Activated B cell treated with CpG ODN at 0.5 μM for 24 hours (primary cell): ENCODE measurements around the gene HPS4. TPM values are rescaled to one million over a fixed set of nuclear protein-coding genes. Genes with fewer than 3 reads are reported as not detected.

Experiments
- ATAC-seq: fragments of 200-7000 bp; cut with Tn5 transposase; one replicate; pipeline ENCODE4 v1.10.0; 2021; ENCODE audit warnings: low read depth, mild to moderate bottlenecking, moderate library complexity
- CTCF ChIA-PET: fragments of 350-600 bp; sonication (Branson Sonifier 250); formaldehyde crosslinking; loops from one replicate; lab custom pipeline; 2021; ENCODE audit warnings: antibody characterized with exemption; lab: Charles Lee
- POLR2A ChIA-PET: fragments of 350-600 bp; sonication (Branson Sonifier 250); formaldehyde crosslinking; loops from one replicate; lab custom pipeline; 2021; ENCODE audit warnings: antibody characterized with exemption; lab: Charles Lee
- DNase-seq: peaks from one replicate; pipeline ENCODE4 v3.0.0; 2022
- H3K27ac Mint-ChIP-seq: one replicate; pipeline ENCODE4 v1.8.0; 2020; ENCODE audit warnings: mixed read lengths
- H3K27me3 Mint-ChIP-seq: one replicate; pipeline ENCODE4 v1.8.0; 2021; ENCODE audit warnings: mixed read lengths
- H3K36me3 Mint-ChIP-seq: one replicate; pipeline ENCODE4 v1.8.0; 2021; ENCODE audit warnings: low read depth, mixed read lengths
- H3K4me1 Mint-ChIP-seq: one replicate; pipeline ENCODE4 v1.8.0; 2021; ENCODE audit warnings: mixed read lengths
- H3K4me3 Mint-ChIP-seq: one replicate; pipeline ENCODE4 v1.8.0; 2020; ENCODE audit warnings: mild to moderate bottlenecking, mixed read lengths
- H3K9me3 Mint-ChIP-seq: one replicate; pipeline ENCODE4 v1.8.0; 2020; ENCODE audit warnings: mixed read lengths
- intact Hi-C: fragments of 100-400 bp; cut with micrococcal nuclease; formaldehyde crosslinking; loops from one replicate; pipeline ENCODE4 v1.15.1; 2024
- total RNA-seq: library from RNA; stranded (reverse); gene quantifications from 2 replicates; pipeline ENCODE4 v1.2.3, GENCODE V29; 2022
- TF ChIP-seq, protein P1 (sequence below): fragments of 200-600 bp; IDR thresholded peaks from one replicate; pipeline ENCODE4 v1.8.0; 2022; ENCODE audit warnings: antibody characterized with exemption, mild to moderate bottlenecking

The HPS4 gene
- total RNA-seq, 1 donor from 2014 or later, result 51.6 TPM

DNA sequence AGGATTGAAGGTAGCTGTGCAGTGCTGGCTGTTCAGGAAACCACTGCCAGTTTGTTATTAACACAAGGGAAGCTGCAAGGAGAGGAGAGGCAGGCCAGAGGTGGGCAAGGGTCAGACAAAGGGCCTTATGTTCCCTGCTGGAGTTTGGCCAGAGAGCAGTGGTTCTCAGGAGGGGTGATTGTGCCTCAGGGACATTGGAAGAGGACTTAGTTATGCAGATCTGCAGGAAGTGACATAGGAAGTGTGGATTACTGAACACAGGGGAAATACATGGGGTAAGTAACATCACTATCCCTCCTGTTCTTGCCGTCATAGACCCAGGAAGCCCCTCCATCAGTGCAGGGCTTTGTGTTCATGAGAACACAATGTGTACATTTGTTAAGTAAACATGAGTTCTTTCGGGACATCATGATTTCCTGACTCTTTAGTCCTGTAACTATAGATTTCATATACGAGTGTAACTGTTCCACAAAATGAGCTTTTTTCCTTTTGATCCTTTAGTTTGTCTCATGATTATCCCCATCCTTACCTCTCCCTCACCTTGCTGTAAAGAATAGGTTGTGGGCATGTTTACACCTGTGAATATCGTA, 6.0 kb upstream of the HPS4 start:
- peaks cover 73% of the 10 kb centered on the region for H3K36me3 Mint-ChIP-seq
- H3K4me3 Mint-ChIP-seq, result no peak overlapping the region
- ATAC-seq, result no peak
- no peaks in the 10 kb centered on the region for H3K9me3 Mint-ChIP-seq
- CTCF ChIA-PET, result no interaction called here
- no peaks in the 10 kb centered on the region for H3K27me3 Mint-ChIP-seq
- intact Hi-C loops, result no loop called here
- TF ChIP-seq, protein P1, sequence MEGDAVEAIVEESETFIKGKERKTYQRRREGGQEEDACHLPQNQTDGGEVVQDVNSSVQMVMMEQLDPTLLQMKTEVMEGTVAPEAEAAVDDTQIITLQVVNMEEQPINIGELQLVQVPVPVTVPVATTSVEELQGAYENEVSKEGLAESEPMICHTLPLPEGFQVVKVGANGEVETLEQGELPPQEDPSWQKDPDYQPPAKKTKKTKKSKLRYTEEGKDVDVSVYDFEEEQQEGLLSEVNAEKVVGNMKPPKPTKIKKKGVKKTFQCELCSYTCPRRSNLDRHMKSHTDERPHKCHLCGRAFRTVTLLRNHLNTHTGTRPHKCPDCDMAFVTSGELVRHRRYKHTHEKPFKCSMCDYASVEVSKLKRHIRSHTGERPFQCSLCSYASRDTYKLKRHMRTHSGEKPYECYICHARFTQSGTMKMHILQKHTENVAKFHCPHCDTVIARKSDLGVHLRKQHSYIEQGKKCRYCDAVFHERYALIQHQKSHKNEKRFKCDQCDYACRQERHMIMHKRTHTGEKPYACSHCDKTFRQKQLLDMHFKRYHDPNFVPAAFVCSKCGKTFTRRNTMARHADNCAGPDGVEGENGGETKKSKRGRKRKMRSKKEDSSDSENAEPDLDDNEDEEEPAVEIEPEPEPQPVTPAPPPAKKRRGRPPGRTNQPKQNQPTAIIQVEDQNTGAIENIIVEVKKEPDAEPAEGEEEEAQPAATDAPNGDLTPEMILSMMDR, result no peak
- H3K27ac Mint-ChIP-seq, result peak overlapping the region; percentile 68
- POLR2A ChIA-PET, result no interaction called here
- DNase-seq, result no peak
- peaks cover 16% of the 10 kb centered on the region for H3K4me1 Mint-ChIP-seq

DNA sequence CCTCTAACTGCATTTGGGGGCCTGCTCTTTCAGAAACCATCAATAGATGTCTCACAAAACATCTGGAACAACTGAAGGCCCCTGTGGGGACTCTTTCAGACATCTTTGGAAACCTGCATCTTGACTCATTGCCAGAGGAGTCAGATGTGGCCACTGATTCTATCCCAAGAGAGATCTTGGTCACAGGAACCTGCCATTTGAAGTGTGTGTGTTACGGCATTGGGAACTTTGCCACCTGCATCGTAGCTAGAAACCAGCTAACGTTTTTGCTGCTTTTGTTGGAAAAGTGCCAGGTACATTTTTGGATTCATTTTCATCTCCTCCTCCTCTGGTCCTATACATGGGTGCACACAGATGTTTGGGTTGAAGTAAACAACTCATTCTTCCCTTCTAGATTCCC, 4.4 kb upstream of the HPS4 start:
- TF ChIP-seq, protein P1, result no peak
- Mint-ChIP-seq H3K36me3 (peaks cover 62% of the 10 kb centered on the region), H3K4me3 (no peak overlapping the region), H3K9me3 (no peaks in the 10 kb centered on the region), H3K27me3 (no peaks in the 10 kb centered on the region), H3K4me1 (peaks cover 26% of the 10 kb centered on the region), H3K27ac (no peak overlapping the region)
- ATAC-seq (no peak), DNase-seq (no peak)
- CTCF ChIA-PET, result no interaction called here
- intact Hi-C loops, result no loop called here
- POLR2A ChIA-PET, result no interaction called here

DNA sequence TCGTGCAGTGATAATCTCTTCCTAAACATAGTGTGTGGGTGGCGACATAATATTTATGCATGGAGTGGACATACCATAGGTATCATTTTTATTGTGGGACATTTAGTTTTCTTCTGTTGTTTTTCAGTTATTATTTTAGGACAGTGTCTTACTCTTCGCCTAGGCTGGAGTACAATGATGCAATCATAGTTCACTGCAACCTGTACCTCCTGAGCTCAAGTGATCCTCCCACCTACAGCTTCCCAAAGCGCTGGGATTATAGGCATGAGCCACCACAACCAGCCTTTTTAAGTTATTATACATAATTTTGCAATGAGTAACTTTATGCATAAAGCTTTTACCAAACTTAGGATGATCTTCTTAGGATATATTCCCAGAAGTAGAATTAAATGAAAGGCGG, 2.8 kb upstream of the HPS4 start:
- intact Hi-C loops, result no loop called here
- ATAC-seq, result no peak
- Mint-ChIP-seq H3K27me3 (no peaks in the 10 kb centered on the region), H3K4me3 (no peak overlapping the region), H3K27ac (no peak overlapping the region), H3K4me1 (peaks cover 42% of the 10 kb centered on the region), H3K9me3 (no peaks in the 10 kb centered on the region), H3K36me3 (peaks cover 49% of the 10 kb centered on the region)
- ChIA-PET POLR2A (interaction anchor here (0.6 kb wide), 1 partner anchor 14 kb away, joined by 3 read pairs; no protein-coding TSS in a partner anchor), CTCF (no interaction called here)
- TF ChIP-seq, protein P1, result no peak
- DNase-seq, result no peak

DNA sequence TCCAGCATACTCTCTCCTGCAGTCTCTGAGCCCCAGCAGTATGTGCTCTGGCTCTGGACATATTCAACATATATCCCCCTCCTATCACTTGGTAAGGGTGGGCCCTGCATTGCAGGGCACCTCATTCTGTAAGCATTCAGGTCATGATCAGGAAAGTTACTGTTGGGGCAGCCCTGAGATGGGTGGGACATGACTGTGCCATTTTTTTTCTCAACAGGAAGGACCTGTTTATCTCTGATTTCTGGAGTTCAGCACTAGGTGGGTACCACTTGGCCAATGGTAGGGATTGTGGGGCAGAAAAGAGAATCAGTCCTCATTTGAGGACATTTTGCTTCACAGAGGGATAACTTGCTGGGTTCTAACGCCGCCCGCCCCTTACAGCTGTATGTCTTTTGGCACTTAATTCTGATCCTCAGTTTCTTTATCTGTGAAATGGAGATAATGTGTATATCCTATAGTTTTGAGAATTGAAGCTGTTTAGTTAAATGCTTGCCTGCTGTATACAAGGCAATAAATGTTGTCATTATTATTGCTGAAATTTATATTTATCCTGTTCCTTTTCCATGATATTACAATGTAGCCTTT, 2.3 kb upstream of the HPS4 start:
- intact Hi-C loops, result no loop called here

DNA sequence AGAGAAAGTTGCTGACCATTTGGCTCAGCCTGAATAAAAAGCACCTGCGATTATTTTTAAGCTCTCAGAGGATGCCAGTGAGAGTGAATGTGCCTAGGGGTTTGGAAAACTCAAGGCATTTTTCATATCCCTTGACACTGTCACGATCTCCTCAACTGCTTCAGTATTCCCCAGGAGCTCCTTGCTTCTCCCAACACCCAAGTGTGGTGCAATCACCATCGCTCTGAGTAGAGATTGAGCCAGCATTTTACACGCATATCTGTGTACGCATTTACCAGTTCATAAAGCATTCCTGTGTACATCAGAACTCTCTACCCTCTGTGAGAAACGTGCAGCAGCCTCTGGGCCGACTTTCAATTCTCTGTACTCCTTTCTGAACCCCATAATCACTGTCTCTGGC, 1.4 kb upstream of the HPS4 start:
- Mint-ChIP-seq H3K27me3 (no peaks in the 10 kb centered on the region), H3K4me3 (peak overlapping the region; percentile 17), H3K36me3 (peaks cover 42% of the 10 kb centered on the region), H3K9me3 (no peaks in the 10 kb centered on the region), H3K4me1 (peaks cover 56% of the 10 kb centered on the region), H3K27ac (peak overlapping the region; percentile 94)
- ChIA-PET POLR2A (interaction anchor here (1.7 to 4.0 kb wide), 4 partner anchors 18 to 189 kb away, joined by 7 to 37 read pairs (median 22); partner anchors contain the start of gene TFIP11), CTCF (interaction anchor here (2.3 kb wide), 1 partner anchor 18 kb away, joined by 9 read pairs; no protein-coding TSS in a partner anchor)
- TF ChIP-seq, protein P1, result no peak
- DNase-seq (no peak), ATAC-seq (no peak)
- intact Hi-C loops, result no loop called here

More for the DNA sequence above, 2.3 kb upstream of the HPS4 start:
- ChIA-PET POLR2A (no interaction called here), CTCF (no interaction called here)
- Mint-ChIP-seq H3K4me3 (peak overlapping the region; percentile 17), H3K9me3 (no peaks in the 10 kb centered on the region), H3K27ac (no peak overlapping the region), H3K36me3 (peaks cover 48% of the 10 kb centered on the region), H3K4me1 (peaks cover 47% of the 10 kb centered on the region), H3K27me3 (no peaks in the 10 kb centered on the region)
- TF ChIP-seq, protein P1, result no peak
- ATAC-seq (no peak), DNase-seq (no peak)
